GM12801 (cell line): ENCODE measurements around the gene WASHC4.

Experiments
- CTCF ChIP-seq: IDR thresholded peaks from one replicate; pipeline ENCODE4 v1.5.1; 2011; ENCODE audit warnings: control low read depth; ENCODE audit not compliant: insufficient read length; ENCODE audit errors: extremely low read depth

The WASHC4 gene

GRCh38 chr12:105107494-105108371 lies at the start of gene WASHC4:
Gene WASHC4, plus strand, starts transcription at chr12:105107731. Its CDS starts 70 bp downstream, at chr12:105107801.
- no peak for TF ChIP-seq CTCF

- TF ChIP-seq CTCF: no peak
Measured at GRCh38 chr12:105060715-105061378, 46.7 kb upstream of the WASHC4 start.

GRCh38 chr12:105064564-105065178 lies 42.9 kb upstream of the WASHC4 start:
- TF ChIP-seq CTCF: no peak

GRCh38 chr12:105067511-105068031 lies 40.0 kb upstream of the WASHC4 start:
- no peak for TF ChIP-seq CTCF

GRCh38 chr12:105069936-105070702 lies 37.4 kb upstream of the WASHC4 start:
- TF ChIP-seq CTCF: no peak

- TF ChIP-seq CTCF: no peak
Measured at GRCh38 chr12:105071981-105072380, 35.5 kb upstream of the WASHC4 start.
